Measurements from ENCODE around the gene CACYBP.

Gene CACYBP

GRCh38 chr1:174999936-175000696, at the start of gene CACYBP:
CACYBP (plus strand) TSS chr1:174999947; CDS start chr1:175000181, 234 bp downstream.
- DNase-seq, result no peak

- no peak for DNase-seq
These were observed 46.3 kb upstream of the CACYBP start for GRCh38 chr1:174953285-174954072.

DNA sequence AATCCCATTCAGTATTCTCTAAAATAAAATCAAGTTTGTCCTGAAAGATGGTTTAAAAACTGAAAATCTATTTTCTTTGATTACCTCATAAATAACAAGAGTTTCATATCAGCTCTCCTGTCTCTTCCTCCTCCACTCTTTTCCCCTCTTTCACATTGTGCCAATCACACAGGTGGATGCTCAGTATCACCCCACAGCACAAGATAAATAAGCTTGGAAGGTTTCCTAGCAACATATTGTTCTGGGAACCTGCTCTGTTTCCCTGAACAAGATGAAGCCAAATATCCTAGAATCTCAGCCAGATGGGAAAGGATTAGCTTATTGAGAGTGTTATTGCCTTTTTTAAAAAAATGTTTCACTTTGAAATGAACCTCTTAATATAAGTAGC, 45.7 kb upstream of the CACYBP start:
- no peak for DNase-seq

DNA sequence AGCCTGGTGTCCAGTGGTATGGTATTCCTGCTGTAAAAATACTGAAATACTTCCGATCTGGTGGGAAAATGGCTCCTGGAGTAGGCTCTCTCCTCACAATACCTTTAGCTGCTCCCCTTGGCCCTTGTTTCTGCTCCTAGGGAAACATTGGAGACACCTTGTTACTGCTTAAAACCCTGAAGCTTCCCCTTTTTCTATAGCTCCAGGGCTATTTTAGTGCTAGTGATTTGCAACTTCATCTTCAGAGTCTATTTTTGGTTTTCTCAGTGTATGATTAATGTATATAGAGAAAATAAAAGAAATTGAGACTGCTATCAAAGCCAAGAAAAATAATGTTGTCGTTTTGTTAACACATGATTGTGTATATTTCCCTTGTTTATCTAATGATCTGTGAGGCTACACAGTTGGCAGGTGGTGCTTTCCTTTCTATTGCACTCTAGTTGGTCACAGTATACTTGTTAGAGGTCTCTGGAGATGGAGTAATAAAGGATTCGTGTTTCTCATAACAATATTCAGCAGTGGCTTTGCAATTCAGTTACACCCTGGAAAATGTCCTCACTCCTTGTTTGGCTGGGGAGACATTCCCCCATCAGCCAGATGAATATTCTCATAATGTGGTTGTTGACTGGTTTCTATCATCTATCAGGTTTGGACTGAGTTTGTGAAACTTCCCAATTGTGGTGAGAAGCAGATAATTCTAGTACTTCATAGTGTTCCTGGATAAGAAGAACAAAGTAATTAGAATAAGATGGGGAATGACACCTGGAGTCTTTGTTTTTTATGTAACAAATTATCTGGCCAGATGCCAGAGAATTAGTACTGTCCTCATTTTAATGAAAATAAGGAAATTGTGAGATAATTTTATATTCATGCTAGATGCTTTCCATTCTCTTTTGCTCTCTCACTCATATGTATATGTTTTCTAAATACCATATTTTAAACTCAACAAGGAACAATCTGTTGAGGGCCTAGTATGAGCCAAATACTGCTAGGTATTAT, 44.8 kb upstream of the CACYBP start:
- DNase-seq, result no peak

DNA sequence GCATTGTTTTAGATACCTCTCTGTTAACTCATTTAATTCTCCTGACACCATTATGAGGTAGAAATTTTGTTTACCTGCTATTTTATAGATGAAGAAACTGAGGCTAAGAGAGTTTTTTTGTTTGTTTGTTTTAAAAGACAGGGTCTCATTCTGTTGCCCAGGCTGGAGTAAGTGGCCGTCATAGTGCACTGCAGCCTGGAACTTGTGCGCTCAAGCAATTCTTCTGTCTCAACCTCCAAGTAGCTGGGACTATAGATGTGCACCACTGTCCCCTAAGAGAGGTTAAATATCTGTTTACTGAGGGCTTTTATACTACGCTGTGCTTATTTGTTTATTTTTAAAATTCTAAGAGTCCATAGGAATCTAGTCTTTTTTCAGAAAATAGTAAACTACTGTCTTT, 43.7 kb upstream of the CACYBP start:
- DNase-seq, result no peak

GRCh38 chr1:174956976-174957375, 42.8 kb upstream of the CACYBP start:
- DNase-seq, result no peak

DNA sequence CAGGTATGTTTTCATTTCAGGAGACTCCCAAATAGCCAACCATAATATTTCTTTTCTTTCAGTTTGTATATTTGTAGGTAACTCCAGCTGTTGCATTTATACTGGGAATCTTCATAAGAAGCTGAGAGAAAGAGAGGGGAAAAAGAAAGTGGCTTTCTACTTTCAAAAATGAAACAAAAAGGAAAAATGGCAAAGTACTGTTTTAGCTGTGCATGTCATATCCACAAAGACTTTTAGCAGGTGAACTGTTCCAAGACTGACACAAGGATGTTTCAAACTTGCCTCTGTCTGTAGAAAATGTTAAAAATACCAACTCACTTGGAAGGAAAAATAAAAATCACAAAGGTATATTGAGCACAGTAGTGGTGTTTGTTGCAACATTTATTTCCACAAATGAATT, 41.9 kb upstream of the CACYBP start:
- DNase-seq, result no peak

DNA sequence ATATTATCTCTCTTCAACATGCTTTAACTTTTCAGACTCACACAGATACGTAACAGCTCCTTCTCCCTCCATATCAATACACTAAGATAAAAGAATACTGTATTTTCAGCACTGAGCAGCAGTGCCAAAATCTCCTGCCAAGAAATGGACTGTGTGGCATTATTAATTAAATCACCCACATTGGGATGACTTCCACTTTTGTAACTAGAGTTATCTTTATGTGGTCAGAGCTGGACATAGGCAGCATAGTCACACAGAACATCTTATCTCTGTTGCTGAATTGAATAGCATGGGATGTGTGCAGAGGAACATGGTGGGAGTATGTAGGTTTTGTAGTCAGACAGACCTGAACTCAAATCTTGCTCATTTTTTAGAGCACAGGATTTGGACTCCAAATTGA, 41.4 kb upstream of the CACYBP start:
- no peak for DNase-seq

GRCh38 chr1:174960362-174960761, 39.4 kb upstream of the CACYBP start:
- DNase-seq, result no peak

DNA sequence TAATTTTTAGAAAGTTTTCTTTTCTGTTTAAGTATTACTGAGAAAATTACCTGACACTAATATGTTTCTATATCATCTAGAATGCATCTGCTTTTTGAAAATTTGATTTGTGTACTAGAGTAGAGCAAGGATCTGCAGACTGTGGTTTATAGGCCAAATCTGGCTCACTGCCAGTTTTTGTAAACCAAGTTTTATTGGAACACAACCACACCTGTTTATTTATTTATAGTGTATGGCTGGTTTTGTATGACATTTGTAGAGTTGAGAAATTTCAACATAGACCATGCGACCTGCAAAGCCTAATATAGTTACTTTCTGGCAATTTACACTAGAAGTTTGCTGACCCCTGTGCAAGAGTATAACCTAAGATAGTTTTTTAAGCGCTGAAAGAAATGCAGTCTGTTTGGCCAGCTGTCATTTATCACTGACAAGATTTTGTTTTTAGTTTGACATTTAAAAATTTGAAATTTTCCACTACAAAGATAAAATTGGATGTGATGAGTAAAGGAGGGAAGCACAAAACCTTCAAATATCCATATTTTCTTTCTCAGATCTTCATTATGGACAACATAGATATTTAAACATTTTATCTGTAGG, 36.1 kb upstream of the CACYBP start:
- DNase-seq, result no peak

DNA sequence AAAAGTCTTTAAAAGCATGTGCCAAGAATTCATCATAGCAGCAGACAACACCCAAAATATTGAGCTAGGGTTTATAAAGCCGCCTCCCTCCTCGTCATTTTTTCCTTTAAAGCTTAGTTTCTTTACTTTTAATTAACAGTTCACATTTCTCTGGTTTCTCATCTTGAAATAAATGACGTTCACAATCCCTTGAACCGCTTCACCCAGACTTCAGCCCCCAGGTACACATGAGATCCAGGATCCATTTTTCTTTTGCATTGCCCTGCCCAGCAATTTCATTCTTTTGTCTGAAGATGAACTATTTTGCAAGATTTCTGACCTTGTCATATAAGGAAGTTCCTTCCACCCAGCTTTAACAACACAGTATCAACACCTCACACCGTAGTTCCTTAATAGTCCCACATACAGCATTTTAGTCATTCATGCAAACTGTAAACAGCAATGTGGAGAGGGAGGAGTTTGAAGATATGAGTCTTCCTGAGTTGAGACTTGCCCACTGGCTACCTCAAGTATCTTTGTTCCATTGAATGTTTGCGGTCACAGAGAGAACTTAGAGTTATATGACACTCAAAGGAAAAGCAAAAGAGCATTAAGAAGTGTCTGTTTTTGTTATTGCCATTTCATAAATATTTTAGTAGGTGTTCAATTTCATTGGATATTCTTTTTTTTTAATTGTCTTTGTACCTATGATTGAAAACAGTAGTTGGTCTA, 35.3 kb upstream of the CACYBP start:
- DNase-seq, result no peak

DNA sequence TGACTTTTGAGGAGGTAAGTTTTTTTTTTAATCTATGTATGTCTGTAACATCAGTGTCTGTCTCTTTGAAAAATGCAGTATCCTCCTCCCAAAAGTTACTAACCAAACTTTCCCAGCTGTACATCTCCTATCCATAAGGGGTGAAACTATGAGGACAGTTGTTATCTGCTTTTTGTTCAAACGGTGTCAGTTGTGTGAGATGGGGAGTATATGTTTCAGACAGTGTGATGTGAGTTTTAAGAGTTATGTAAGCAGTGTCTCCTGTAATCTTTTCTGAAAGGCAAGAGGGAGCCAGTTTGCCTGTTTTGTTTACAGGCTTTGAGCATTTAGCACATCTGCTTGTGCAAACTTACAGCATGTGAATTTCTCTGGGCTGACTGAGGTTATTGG, 34.8 kb upstream of the CACYBP start:
- no peak for DNase-seq

- no peak for DNase-seq
These were observed 34.3 kb upstream of the CACYBP start for GRCh38 chr1:174965362-174966007.

DNA sequence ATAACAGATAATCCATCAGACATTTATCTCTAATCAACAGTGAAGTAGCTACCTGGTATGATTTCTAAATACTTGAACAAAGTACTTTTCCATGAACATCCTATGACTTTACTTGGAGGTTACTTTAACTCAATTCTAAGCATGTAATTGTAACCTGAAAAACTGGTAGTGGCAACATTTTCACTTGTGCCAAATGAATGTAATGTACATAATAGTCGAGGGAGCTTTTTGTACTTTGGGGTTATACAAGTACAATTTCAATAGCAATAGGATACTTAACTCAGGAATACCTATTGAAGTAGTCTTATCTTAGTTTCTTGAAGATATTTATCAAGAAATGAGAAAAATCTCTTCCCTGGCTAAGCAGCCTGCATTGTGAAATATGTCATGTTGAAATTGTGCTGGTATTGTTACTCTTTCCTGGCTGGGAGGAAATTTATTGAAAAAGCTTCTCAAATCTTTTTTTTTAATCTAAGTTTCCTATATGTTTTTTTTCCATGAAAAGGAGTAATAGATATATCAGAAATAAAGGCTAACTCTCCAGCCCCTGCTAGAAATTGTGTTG, 33.7 kb upstream of the CACYBP start:
- DNase-seq, result no peak

GRCh38 chr1:174967845-174968705, 31.7 kb upstream of the CACYBP start:
- DNase-seq, result no peak

GRCh38 chr1:174968750-174969244, 30.9 kb upstream of the CACYBP start:
- peak; percentile 8 for DNase-seq

DNA sequence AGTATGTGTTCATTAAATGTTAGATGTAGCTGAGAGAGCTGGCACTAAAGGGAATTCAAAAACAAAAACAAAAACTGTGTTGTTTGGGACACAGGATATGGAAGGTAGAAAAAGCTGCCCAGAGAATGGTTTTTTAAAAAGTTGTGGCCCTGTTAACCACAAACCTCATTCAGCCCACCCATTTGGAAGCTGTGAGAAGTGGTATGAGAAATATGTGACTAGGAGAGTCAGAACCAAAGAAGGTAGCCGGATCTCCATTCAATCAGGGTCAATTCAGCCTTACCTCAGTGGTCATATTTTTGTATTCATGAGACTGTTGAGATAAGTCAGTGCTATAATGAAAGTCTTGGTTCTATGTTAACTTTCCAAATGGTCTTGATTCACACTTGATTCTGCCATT, 29.8 kb upstream of the CACYBP start:
- DNase-seq, result no peak

DNA sequence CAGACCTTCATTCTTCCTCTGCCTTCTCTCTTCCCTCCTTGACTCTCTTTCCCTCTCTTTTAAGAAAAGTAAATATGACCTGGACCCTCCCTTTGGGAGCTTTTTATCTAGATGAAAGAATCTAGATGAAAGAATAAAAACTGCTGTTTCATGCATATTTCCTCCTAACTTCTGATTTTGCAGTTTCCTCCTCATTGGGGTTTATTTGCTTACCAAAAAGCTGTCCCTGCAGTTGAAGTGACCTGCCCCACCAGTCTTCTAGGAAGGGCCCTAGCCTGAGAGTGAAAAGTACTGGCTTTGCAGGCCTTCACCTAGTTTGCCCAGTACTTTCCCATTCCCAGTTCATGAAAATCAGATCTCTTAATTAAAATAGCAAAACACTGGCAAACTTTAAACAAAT, 28.3 kb upstream of the CACYBP start:
- DNase-seq, result no peak

- DNase-seq, result no peak
These were observed 27.8 kb upstream of the CACYBP start for GRCh38 chr1:174971902-174972301.

GRCh38 chr1:174974711-174975119, 25.0 kb upstream of the CACYBP start:
- no peak for DNase-seq
